Esophagus muscularis mucosa (tissue), 4 donors: ENCODE measurements around the gene KANK2.

Source experiments
- EP300 ChIP-seq: sonication (generic); formaldehyde crosslinking; IDR thresholded peaks from one replicate; pipeline ENCODE4 v1.6.1; 2017; ENCODE audit warnings: antibody characterized with exemption
- POLR2A ChIP-seq: fragments of 450-650 bp; IDR thresholded peaks from one replicate; pipeline ENCODE4 v1.6.1; 2017; ENCODE audit warnings: antibody characterized with exemption, moderate library complexity, mild to moderate bottlenecking, low read depth
- POLR2AphosphoS5 ChIP-seq, 2 donors: sonication (generic); formaldehyde crosslinking; IDR thresholded peaks; one replicate each; pipeline ENCODE4 v1.6.1; 2017; ENCODE audit warnings: antibody characterized with exemption in 2 of 2
- TF ChIP-seq, protein P1 (sequence below), 3 experiments: fragments of 200-600 bp in 2 of 3; fragments of 450-650 bp in 1 of 3; sonication (generic) in 2 of 3; IDR thresholded peaks; one replicate each; pipeline ENCODE4 v1.5.1; 2017 to 2019; ENCODE audit warnings: antibody characterized with exemption in 3 of 3, mild to moderate bottlenecking in 2 of 3, moderate library complexity in 1 of 3

DNA sequence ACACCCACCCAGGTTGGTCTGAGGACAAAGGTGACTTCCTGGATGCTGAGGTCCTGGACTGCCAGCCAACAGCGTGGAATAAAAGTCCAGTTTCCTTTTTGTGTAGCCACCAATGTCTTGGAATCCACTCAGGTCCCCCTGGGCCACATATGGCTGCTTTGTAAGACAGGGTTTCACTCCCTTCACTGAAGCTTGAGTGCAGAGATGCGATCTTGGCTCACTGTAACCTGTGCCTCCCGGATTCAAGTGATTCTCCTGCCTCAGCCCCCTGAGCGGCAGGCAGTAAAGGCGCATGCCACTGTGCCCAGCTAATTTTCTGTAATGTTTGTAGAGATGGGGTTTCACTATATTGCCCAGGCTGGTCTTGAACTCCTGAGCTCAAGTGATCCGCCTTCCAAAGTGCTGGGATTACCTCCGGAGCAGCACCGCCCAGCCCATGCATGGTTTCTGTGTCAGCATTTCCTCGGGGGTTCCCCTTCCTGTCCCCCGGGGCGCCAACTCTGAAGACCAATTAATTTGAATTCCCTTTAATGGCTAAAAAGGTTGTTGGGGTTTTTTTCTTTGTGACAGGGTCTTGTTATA, 17.5 kb downstream of the KANK2 start:
- TF ChIP-seq, protein P1, sequence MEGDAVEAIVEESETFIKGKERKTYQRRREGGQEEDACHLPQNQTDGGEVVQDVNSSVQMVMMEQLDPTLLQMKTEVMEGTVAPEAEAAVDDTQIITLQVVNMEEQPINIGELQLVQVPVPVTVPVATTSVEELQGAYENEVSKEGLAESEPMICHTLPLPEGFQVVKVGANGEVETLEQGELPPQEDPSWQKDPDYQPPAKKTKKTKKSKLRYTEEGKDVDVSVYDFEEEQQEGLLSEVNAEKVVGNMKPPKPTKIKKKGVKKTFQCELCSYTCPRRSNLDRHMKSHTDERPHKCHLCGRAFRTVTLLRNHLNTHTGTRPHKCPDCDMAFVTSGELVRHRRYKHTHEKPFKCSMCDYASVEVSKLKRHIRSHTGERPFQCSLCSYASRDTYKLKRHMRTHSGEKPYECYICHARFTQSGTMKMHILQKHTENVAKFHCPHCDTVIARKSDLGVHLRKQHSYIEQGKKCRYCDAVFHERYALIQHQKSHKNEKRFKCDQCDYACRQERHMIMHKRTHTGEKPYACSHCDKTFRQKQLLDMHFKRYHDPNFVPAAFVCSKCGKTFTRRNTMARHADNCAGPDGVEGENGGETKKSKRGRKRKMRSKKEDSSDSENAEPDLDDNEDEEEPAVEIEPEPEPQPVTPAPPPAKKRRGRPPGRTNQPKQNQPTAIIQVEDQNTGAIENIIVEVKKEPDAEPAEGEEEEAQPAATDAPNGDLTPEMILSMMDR (IDR thresholded peaks at IDR 0.05): no peak
- TF ChIP-seq POLR2A (no peak), POLR2AphosphoS5 (IDR thresholded peaks at IDR 0.05) (no peak), EP300 (no peak)
